Kidney epithelial cell (primary cell): ENCODE measurements around the gene LCA5. TPM values are rescaled to one million over a fixed set of nuclear protein-coding genes. Genes with fewer than 3 reads are reported as not detected.
A peak's percentile ranks its signal among the peaks of the same experiment; 100 is the strongest.

Experiments
- DNase-seq: peaks from one replicate; pipeline ENCODE4 v3.0.0-alpha.2; 2010; ENCODE audit warnings: low read depth
- H3K27me3 ChIP-seq: 2 replicates; pipeline ENCODE4 v1.6.0; 2011; ENCODE audit warnings: low read length; ENCODE audit not compliant: control insufficient read depth, insufficient read depth
- H3K36me3 ChIP-seq: 2 replicates; pipeline ENCODE4 v1.5.1; 2011; ENCODE audit warnings: low read length; ENCODE audit not compliant: control insufficient read depth, insufficient read depth
- H3K4me3 ChIP-seq: 2 replicates; pipeline ENCODE4 v1.5.1; 2011; ENCODE audit warnings: low read depth, mild to moderate bottlenecking, control low read depth, low read length
- total RNA-seq: library from RNA; depleted of rRNA; stranded (reverse); fragments of >200 nt; gene quantifications from 2 replicates; pipeline ENCODE4 v1.2.3, GENCODE V29; 2015
- TF ChIP-seq, protein P1 (sequence below): IDR thresholded peaks from 2 replicates; pipeline ENCODE4 v1.5.1; 2011; ENCODE audit warnings: mild to moderate bottlenecking, moderate library complexity, low read length, control low read depth, inconsistent platforms; ENCODE audit not compliant: insufficient read depth, poor library complexity, severe bottlenecking

LCA5 gene
- total RNA-seq, 1 donor from 2014 or later = 7.0 TPM

- TF ChIP-seq, protein P1, sequence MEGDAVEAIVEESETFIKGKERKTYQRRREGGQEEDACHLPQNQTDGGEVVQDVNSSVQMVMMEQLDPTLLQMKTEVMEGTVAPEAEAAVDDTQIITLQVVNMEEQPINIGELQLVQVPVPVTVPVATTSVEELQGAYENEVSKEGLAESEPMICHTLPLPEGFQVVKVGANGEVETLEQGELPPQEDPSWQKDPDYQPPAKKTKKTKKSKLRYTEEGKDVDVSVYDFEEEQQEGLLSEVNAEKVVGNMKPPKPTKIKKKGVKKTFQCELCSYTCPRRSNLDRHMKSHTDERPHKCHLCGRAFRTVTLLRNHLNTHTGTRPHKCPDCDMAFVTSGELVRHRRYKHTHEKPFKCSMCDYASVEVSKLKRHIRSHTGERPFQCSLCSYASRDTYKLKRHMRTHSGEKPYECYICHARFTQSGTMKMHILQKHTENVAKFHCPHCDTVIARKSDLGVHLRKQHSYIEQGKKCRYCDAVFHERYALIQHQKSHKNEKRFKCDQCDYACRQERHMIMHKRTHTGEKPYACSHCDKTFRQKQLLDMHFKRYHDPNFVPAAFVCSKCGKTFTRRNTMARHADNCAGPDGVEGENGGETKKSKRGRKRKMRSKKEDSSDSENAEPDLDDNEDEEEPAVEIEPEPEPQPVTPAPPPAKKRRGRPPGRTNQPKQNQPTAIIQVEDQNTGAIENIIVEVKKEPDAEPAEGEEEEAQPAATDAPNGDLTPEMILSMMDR = no peak
- Histone ChIP-seq H3K4me3 (no peak overlapping the region), H3K36me3 (no peaks in the 10 kb centered on the region), H3K27me3 (no peaks in the 10 kb centered on the region)
- DNase-seq = no peak
Observed at GRCh38 chr6:79554305-79554704, 17.1 kb upstream of the LCA5 start.

DNA sequence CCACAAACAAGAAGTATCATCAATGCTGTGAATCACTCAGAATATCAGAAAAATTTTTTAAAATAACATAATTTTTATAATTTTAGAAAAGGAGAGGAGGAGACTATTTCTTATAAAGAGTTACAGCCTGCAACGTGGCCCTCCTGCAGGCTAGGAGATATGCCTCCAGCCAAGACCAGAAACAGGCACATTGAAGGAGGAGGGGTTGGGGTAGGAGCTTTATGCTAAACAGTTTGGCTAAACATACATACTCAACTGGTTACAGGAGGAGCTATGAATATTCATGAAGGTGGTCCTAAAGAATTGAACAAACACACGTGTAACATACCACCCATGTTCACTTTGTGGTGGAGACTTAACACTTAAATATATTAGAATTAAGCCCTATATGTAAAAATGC is 14.2 kb upstream of the LCA5 start:
- TF ChIP-seq, protein P1 = no peak
- H3K4me3 ChIP-seq = no peak overlapping the region
- DNase-seq = no peak
- H3K27me3 ChIP-seq = no peaks in the 10 kb centered on the region
- no peaks in the 10 kb centered on the region for H3K36me3 ChIP-seq

- no peak for DNase-seq
- no peak overlapping the region for H3K4me3 ChIP-seq
- no peaks in the 10 kb centered on the region for H3K36me3 ChIP-seq
- TF ChIP-seq, protein P1 = no peak
- no peaks in the 10 kb centered on the region for H3K27me3 ChIP-seq
Observed at GRCh38 chr6:79548304-79548703, 11.1 kb upstream of the LCA5 start.

- Histone ChIP-seq H3K36me3 (no peaks in the 10 kb centered on the region), H3K27me3 (no peaks in the 10 kb centered on the region), H3K4me3 (no peak overlapping the region)
- TF ChIP-seq, protein P1 = no peak
- DNase-seq = no peak
Observed at GRCh38 chr6:79546186-79546585, 9.0 kb upstream of the LCA5 start.

DNA sequence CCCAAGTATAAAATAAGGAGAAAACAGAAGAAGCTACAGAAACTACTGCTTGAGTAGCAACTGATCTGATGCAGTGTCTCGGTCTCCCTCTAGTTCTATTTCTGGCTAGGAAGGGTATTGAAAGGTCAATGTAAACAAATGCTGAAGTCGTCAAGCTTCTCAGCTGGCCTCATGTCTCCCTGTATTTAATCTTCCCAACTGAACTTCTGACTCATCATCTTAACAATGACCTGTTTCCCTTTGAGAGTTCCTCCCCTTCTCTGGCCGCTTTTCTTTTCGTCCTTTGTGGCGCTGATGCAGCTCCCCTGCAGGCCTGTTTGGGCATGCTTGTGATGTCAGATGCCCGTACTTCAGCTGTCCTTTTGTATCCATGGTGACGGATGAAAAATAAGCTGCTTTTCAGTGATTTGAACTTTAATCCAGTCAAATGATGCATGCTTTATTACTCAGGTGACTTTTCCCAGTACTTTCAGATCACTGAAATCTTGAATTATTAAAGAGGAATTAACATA is 7.8 kb upstream of the LCA5 start:
- Histone ChIP-seq H3K27me3 (no peaks in the 10 kb centered on the region), H3K36me3 (no peaks in the 10 kb centered on the region), H3K4me3 (no peak overlapping the region)
- TF ChIP-seq, protein P1 = peak; percentile 59
- peak; percentile 97 for DNase-seq

GRCh38 chr6:79544299-79544927 is 7.2 kb upstream of the LCA5 start:
- Histone ChIP-seq H3K36me3 (no peaks in the 10 kb centered on the region), H3K4me3 (no peak overlapping the region), H3K27me3 (no peaks in the 10 kb centered on the region)
- DNase-seq = peak; percentile 54
- TF ChIP-seq, protein P1 = no peak
